ENCODE measurements around the gene RAET1G.

Gene RAET1G

DNA sequence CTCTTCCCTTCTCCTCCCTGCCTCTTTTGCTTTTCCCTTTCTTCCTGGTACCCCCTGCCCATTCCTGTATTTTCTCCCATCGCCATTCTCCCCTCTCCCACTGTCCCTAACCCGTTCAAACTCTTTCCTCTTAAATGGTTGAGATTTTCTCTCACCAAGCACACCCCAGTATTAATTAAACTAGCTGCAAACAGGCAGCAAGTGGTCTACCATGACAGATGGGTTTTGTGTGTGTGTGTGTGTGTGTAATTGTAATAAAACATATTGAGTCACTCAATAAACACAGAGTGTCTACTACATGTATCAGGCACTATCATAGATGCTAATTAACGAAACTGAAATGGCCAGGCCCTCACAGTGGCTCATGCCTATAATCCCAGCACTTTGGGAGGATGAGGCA, 31.7 kb downstream of the RAET1G start:
- no peak for DNase-seq

DNA sequence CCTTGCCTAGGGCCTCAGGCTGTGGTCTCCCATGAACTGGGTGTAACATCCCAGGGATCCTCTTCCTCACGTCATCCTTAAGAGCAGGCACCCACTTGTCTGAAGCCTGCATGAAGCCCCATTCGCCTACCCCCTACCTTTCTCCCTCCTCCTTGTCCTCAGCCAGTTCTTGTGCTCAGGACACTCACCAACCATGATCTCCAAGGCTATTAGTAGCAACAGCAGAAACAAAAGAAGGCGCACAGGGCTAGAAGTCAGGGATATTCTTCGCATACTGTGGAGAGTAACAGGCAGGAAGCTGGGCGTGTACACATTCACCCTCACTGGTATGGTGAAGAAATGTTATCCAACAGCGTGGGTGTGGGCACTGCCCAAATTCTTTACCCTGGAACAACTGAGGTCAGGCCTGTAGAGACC, 32.3 kb downstream of the RAET1G start:
- DNase-seq: no peak

- peak in 1 of 2 experiments; percentile 29 for DNase-seq
Observed at GRCh38 chr6:149889326-149889725, 33.6 kb downstream of the RAET1G start.

DNA sequence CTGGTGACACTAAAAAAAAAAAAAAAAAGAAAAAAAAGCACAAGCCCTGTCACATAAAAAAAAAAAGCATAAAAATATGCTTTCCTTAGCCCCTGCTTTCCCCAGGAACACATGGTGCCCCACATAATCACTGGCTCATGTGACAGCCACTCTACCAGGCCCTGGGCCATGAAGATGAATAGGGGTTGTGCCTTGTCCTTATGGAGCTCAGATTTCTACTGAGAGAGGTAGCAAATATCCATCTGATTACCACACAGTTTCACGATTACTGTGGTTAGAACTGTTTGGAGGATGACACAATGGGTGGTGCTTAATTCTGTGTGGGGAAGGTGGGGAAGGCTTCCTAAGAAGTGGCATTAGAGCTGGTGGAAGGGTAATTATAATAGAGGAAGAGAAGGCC, 34.3 kb downstream of the RAET1G start:
- DNase-seq: no peak

GRCh38 chr6:149888093-149888492, 34.8 kb downstream of the RAET1G start:
- DNase-seq: no peak

DNA sequence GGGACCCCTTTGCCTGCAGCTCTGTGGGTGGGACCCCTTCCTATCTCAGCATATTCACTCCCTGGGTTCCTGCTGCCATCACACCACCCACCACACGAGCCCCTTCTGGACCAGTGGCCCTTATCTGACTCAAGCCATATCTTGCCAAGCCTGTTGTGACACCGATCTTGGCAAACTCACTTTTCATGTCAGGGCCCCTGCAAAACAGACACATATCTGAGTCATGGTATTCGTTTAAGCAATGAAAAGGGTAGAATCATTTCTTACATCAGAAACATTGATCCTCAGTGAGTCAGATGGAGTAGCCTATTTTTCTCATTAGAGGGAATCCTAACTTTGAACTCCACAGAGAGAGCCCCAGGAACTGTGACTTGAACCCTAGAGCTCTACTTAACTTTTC, 35.6 kb downstream of the RAET1G start:
- DNase-seq: no peak

DNA sequence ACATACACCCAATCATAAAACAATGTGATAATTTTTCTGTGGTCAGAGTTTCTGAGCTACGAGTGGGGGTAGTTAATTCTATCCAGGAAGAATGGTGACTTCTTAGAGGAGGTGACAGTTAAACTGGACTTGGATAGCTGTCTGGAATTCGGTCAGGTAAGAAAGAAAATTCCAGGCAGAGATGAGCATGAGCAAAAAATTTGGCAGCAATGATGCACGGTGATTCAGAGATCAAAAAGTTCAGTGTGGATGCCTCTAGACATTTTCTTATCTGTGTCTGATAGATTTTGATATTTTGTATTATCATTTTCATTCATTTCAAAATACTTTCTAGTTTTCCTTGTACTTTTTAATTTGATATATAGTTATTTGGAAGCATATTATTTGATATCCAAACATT, 37.0 kb downstream of the RAET1G start:
- no peak for DNase-seq

- DNase-seq: no peak
Observed at GRCh38 chr6:149884617-149885016, 38.3 kb downstream of the RAET1G start.

GRCh38 chr6:149884215-149884614, 38.7 kb downstream of the RAET1G start:
- no peak for DNase-seq

DNA sequence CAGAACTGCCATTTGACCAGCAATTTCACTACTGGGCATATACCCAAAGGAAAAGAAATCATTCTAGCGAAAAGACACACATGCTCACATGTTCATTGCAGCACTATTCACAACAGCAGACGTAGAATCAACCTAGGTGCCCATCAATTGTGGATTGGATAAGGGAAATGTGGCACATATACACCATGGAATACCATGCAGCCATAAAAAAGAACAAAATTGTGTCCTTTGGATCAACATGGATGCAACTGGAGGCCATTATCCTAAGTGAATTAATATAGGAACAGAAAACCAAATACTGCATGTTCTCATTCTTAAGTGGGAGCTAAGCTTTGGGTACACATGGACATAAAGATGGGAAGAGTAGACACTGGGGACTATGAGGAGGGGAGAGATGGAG, 41.1 kb downstream of the RAET1G start:
- no peak for DNase-seq

- DNase-seq: no peak
Observed at GRCh38 chr6:149881066-149881766, 41.7 kb downstream of the RAET1G start.

DNA sequence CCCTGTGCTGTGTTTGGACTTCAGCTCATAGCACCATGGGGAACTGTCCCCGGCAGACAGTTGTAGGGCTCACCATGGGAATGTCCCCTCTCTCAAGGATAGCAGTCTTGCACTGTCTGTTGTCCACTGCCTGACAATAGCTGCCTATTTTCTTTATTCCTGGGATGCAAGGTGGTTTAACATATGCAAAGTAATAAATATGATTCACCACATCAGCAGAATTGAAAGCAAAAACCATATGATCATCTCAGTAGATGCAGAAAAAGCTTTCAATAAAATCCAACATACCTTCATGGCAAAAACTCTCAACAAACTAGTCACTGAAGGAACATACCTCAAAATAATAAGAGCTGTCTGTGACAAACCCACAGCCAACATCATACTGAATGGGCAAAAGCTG, 45.3 kb downstream of the RAET1G start:
- no peak for DNase-seq

DNA sequence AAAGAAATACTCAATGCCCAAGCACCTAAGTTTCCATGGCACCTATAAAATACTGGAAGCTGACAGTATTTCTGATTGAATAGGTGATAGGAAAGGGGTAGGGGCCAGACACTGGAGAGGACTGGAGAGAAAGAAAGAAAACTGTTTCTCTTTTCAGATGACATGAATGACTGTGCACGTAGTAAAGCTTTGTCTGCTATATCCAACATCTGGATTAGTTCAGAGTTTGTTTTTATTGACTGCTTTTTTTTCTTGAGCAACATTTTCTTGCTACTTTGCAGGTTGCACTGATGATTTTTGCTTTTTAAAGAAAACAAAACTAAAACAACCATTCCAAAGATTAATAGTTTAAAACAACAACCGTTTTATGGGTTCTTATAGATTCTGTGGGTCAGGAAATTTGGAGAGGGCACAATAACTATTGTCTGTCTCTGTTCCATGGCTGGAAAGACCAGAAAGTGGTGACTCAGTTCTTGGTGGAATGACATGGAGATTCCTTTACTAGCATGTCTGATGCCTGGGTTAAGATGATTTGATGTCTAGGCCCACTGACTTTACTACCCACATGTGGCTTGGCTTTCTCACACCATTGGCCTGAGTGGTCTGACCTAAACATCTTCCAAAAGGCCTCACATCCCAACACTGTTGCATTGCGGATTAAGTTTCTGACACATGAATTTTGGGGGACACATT, 46.5 kb downstream of the RAET1G start:
- no peak for DNase-seq

GRCh38 chr6:149872233-149872632, 50.7 kb downstream of the RAET1G start:
- DNase-seq: no peak

DNA sequence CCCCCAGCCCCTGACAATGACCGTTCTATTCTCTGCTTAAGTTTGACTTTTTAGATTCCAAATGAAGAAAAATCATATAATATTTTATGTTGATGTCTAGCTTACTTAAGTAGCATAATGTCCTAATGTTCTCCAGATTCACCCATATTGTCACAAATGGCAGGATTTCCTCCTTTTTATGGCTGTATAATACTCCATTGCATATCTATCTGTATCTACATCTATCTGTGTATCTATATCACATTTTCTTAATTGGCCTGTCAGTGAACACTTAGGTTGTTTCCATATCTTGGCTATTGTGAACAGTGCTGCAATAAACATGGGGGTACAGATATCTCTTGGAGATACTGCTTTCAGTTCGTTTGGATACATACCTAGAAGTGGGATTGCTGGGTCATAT, 51.7 kb downstream of the RAET1G start:
- DNase-seq: no peak

GRCh38 chr6:149869275-149869892, 53.5 kb downstream of the RAET1G start:
- DNase-seq: no peak

GRCh38 chr6:149867876-149868640, 54.9 kb downstream of the RAET1G start:
- no peak for DNase-seq
